ENCODE results near the gene PPP1R3F.
"Not testable (repeated sequence)": the region's sequence is repeated elsewhere in the genome, so short reads cannot be mapped to it uniquely, and the experiment has no call there.

DNA sequence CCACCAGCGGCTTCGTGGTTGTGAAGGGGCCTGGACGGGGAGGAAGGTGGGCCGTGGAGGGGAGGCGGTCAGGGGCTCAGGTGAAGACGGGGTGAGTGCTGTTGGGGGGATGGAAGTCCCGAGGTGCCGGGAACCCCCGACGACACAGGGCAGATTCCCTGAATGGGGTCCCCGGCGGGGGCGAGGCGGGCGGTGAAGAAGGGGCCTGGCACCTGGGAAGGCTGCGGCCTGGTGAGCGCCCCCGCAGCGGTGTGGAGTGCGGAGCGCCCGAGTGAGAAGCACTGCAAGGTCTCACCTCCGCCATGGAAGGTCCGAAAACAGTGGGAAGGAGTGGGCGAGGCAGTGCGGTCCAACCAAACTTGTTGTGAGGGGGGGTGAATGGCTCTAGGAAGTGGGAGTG lies 62.2 kb downstream of the PPP1R3F start:
- TF ChIP-seq, protein P1, sequence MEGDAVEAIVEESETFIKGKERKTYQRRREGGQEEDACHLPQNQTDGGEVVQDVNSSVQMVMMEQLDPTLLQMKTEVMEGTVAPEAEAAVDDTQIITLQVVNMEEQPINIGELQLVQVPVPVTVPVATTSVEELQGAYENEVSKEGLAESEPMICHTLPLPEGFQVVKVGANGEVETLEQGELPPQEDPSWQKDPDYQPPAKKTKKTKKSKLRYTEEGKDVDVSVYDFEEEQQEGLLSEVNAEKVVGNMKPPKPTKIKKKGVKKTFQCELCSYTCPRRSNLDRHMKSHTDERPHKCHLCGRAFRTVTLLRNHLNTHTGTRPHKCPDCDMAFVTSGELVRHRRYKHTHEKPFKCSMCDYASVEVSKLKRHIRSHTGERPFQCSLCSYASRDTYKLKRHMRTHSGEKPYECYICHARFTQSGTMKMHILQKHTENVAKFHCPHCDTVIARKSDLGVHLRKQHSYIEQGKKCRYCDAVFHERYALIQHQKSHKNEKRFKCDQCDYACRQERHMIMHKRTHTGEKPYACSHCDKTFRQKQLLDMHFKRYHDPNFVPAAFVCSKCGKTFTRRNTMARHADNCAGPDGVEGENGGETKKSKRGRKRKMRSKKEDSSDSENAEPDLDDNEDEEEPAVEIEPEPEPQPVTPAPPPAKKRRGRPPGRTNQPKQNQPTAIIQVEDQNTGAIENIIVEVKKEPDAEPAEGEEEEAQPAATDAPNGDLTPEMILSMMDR (IDR thresholded peaks at IDR 0.05) = not testable (repeated sequence)
- TF ChIP-seq POLR2A, POLR2AphosphoS5 (IDR thresholded peaks at IDR 0.05): not testable (repeated sequence)

Measured in stomach (tissue), 4 donors.